ENCODE results near the gene ARHGDIG. TPM values are rescaled to one million over a fixed set of nuclear protein-coding genes. Genes with fewer than 3 reads are reported as not detected.
"Not testable (repeated sequence)": the region's sequence is repeated elsewhere in the genome, so short reads cannot be mapped to it uniquely, and the experiment has no call there.

The ARHGDIG gene
- polyA plus RNA-seq, 1 donor from 2014 or later = not detected

DNA sequence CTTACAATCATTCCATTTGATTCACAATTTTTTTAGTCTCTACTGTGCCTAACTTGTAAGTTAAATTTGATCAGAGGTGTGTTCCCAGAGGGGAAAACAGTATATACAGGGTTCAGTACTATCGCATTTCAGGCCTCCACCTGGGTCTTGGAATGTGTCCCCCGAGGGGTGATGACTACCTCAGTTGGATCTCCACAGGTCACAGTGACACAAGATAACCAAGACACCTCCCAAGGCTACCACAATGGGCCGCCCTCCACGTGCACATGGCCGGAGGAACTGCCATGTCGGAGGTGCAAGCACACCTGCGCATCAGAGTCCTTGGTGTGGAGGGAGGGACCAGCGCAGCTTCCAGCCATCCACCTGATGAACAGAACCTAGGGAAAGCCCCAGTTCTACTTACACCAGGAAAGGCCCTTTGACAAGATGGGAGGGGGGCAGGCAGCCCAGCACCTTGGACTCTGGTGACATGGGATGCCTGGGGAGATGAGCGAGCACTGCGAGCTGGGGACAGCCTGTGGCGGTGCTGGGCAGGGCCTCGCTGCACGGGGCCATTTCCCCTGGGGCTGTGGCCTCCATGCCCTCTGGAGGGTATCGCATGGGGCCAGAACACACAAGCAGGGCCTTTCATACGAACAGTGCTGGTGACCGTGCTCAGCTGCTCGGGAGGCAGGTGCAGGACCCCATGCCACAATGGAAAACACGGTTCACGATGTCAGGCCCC, 36.5 kb downstream of the ARHGDIG start:
- no peak overlapping the region for H3K27ac Mint-ChIP-seq
- peaks cover 8 to 18% (median 9%) of the 10 kb centered on the region in 3 donors for H3K4me1 Mint-ChIP-seq
- no peaks in the 10 kb centered on the region for H3K27me3 Mint-ChIP-seq
- H3K4me3 Mint-ChIP-seq = no peak overlapping the region
- H3K36me3 Mint-ChIP-seq = peaks cover 5% of the 10 kb centered on the region
- H3K9me3 Mint-ChIP-seq = no peaks in the 10 kb centered on the region

DNA sequence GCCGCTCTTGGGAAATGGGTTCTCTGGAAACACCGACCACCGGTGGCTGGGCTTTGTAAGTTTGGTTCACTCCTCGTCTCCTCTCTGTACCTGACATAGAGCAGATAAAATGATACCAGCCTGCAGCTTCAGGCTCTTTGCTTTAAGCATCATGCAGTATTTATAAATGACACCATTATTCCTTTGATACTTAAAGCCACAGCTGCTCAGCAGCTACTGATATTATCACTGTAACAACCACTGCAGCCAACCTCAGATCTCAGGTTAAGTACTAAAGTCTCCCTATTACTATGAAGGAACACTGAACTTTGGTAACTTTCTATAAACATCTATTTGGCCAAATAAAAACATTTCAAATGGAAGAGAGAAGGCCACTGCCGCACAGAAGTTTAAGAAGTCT, 37.2 kb downstream of the ARHGDIG start:
- peak overlapping the region in 1 of 3 donors; percentile 35 for H3K27ac Mint-ChIP-seq
- H3K9me3 Mint-ChIP-seq = no peaks in the 10 kb centered on the region
- H3K36me3 Mint-ChIP-seq = peaks cover 5% of the 10 kb centered on the region
- H3K27me3 Mint-ChIP-seq = no peaks in the 10 kb centered on the region
- peaks cover 8 to 18% (median 9%) of the 10 kb centered on the region in 3 donors for H3K4me1 Mint-ChIP-seq
- no peak overlapping the region for H3K4me3 Mint-ChIP-seq

DNA sequence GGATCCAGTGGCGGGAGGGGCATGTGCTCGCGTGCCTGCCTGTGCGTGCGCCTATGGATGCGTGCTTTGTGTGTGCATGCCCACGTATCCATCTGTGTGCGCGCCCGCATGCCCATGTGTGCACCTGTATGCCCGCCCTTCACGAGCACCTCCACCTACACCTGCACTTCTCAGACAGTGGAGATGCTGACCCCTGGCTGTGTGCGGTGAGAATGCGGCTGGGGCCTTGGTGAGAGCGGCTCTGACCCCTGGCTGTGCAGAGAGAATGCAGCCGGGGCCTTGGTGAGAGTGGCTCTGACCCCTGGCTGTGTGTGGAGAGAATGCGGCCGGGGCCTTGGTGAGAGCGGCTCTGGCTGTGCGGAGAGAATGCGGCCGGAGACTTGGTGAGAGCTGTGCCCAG, 38.2 kb downstream of the ARHGDIG start:
- Mint-ChIP-seq H3K27ac (no peak overlapping the region), H3K4me3 (no peak overlapping the region), H3K4me1 (peaks cover 10 to 19% (median 12%) of the 10 kb centered on the region in 3 donors)

DNA sequence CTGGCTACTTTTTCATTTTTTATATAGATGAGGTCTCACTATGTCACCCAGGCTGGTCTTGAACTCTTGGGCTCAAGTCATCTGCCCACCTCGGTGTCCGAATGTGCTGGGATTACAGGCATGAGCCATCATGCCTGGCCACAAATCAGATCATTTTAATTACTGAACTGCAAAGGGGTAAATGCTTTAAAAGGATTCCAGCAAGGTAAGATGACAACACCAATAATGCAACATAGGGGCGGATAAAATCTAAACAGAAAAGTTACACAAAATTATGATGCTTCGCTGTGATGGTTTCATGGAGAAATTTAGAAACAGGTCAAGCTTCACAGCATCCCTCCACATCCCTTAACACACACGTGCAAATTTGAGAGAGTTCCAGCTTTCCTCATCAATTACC, 39.8 kb downstream of the ARHGDIG start:
- H3K27ac Mint-ChIP-seq = peak overlapping the region in 1 of 3 donors; percentile 66
- peak overlapping the region in 2 of 4 donors; percentile 61 for H3K4me3 Mint-ChIP-seq
- peaks cover 5% of the 10 kb centered on the region for H3K36me3 Mint-ChIP-seq
- no peaks in the 10 kb centered on the region for H3K27me3 Mint-ChIP-seq
- peaks cover 18 to 24% (median 24%) of the 10 kb centered on the region in 3 donors for H3K4me1 Mint-ChIP-seq
- no peaks in the 10 kb centered on the region for H3K9me3 Mint-ChIP-seq

More for the DNA sequence above, 38.2 kb downstream of the ARHGDIG start:
- no peaks in the 10 kb centered on the region for H3K9me3 Mint-ChIP-seq
- H3K27me3 Mint-ChIP-seq = no peaks in the 10 kb centered on the region
- peaks cover 5% of the 10 kb centered on the region for H3K36me3 Mint-ChIP-seq

DNA sequence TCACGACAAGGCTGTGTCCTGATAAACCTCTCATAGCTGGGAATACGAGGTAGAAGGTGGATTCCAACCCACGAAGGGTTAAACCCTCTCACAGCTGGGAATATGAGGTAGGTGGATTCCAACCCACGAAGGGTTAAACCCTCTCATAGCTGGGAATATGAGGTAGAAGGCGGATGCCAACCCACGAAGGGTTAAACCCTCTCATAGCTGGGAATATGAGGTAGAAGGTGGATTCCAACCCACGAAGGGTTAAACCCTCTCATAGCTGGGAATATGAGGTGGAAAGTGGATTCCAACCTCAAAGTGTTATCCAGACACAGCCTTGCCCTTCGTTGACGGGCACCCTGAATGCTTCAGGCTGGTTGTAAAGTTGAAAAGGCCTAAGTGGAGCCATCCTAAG, 41.1 kb downstream of the ARHGDIG start:
- peaks cover 23 to 30% (median 29%) of the 10 kb centered on the region in 3 donors for H3K4me1 Mint-ChIP-seq
- no peaks in the 10 kb centered on the region for H3K27me3 Mint-ChIP-seq
- peak overlapping the region in 1 of 3 donors; percentile 20 for H3K27ac Mint-ChIP-seq
- no peaks in the 10 kb centered on the region for H3K9me3 Mint-ChIP-seq
- no peak overlapping the region for H3K4me3 Mint-ChIP-seq
- H3K36me3 Mint-ChIP-seq = peaks cover 5% of the 10 kb centered on the region

DNA sequence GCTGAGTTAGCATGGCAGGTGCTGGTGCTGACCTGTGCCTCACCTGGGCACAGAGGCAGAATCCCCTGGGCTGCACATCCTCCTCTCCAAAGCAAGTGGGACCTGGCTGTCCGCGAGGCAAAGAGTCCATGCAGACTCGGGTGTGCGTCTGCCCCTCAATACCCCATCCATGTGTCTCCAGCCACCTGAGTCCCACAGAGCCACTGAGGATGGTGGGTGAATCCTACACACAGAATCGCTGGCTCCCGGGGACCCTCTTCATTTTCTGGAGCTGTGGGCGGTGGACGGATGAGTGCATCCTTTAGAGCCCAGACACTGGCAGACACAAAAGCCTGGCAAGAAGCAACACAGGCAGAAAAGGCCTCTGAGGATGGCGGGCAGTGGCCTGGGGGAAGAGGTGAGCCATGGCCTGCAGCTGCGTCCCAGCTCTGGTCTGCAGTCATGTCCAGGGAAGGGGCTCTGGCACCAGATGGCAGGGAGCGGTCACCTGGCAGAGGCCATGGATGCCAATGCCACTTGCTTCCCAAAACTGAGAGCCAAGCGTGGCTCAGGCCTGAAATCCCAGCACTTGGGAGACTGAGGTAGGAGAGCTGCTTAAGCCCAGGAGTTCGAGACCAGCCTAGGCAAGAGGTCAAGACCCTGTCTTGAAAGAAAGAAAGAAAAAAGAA, 42.2 kb downstream of the ARHGDIG start:
- peak overlapping the region in 2 of 3 donors; percentile 76 to 95 for H3K27ac Mint-ChIP-seq
- H3K4me3 Mint-ChIP-seq = peak overlapping the region in 1 of 4 donors; percentile 41
- no peaks in the 10 kb centered on the region for H3K27me3 Mint-ChIP-seq
- peaks cover 5% of the 10 kb centered on the region for H3K36me3 Mint-ChIP-seq
- H3K4me1 Mint-ChIP-seq = peaks cover 26 to 35% (median 32%) of the 10 kb centered on the region in 3 donors
- H3K9me3 Mint-ChIP-seq = no peaks in the 10 kb centered on the region

DNA sequence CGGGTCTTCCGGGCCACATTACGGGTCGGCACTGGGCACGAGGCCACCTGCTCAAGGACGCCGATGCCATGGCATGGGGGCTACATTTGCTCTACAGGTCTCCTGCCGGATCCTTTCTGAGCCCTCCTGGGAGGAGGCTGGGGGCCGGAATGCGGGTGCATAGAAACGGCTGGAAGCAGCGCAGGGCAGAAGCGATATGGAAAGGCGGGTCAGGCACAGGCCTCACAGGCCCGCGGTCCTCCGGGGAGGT, 43.7 kb downstream of the ARHGDIG start:
- no peaks in the 10 kb centered on the region for H3K27me3 Mint-ChIP-seq
- peak overlapping the region in 3 of 4 donors; percentile 68 to 87 (median 82) for H3K4me3 Mint-ChIP-seq
- peaks cover 5% of the 10 kb centered on the region for H3K36me3 Mint-ChIP-seq
- peak overlapping the region; percentile 86 to 93 (median 89) for H3K27ac Mint-ChIP-seq
- H3K4me1 Mint-ChIP-seq = peaks cover 26 to 35% (median 27%) of the 10 kb centered on the region in 3 donors
- no peaks in the 10 kb centered on the region for H3K9me3 Mint-ChIP-seq

DNA sequence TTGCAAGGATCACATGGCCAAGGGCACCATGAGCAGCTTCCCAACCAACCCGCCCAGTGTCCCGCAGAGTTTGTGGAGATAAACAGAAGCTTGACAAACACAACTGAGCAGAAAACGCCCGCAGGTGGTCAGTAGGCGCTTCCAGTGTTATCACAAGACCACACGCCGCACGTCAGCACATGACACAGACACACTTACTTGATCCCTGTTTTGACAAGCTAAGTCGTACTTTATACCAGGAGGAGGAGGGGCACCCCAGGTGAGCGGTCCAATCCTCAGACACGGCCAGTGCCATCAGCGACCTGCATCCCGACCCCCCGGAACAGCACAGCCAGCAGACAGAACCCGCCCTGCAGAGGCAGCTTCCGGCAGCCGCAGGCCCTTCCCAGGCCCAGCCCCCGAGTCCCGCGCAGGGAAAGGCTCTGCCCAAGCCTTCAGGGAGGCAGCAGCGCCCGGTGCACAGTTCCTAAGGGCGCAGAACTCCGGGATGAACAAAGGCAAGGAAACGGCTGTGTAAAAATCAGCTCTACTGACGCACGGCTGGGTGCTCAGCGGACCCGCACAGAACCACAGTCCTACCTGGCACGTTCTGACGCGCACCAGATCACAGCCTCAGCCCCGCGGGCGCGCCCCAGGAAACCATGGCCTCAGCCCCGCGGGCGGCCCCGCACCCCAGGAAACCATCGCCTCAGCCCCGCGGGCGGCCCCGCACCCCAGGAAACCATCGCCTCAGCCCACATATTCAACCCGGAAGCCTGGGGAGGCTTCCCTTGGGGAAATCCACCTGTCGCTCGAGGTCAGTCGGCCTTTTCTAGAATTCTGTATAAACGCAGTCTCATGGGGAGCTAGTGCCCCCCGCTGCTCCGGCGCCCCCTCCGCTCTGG, 44.3 kb downstream of the ARHGDIG start:
- Mint-ChIP-seq H3K27ac (peak overlapping the region; percentile 86 to 93 (median 89)), H3K27me3 (no peaks in the 10 kb centered on the region), H3K4me3 (peak overlapping the region; percentile 62 to 92 (median 84)), H3K9me3 (no peaks in the 10 kb centered on the region), H3K36me3 (peaks cover 5% of the 10 kb centered on the region), H3K4me1 (peaks cover 27 to 33% (median 28%) of the 10 kb centered on the region in 3 donors)

DNA sequence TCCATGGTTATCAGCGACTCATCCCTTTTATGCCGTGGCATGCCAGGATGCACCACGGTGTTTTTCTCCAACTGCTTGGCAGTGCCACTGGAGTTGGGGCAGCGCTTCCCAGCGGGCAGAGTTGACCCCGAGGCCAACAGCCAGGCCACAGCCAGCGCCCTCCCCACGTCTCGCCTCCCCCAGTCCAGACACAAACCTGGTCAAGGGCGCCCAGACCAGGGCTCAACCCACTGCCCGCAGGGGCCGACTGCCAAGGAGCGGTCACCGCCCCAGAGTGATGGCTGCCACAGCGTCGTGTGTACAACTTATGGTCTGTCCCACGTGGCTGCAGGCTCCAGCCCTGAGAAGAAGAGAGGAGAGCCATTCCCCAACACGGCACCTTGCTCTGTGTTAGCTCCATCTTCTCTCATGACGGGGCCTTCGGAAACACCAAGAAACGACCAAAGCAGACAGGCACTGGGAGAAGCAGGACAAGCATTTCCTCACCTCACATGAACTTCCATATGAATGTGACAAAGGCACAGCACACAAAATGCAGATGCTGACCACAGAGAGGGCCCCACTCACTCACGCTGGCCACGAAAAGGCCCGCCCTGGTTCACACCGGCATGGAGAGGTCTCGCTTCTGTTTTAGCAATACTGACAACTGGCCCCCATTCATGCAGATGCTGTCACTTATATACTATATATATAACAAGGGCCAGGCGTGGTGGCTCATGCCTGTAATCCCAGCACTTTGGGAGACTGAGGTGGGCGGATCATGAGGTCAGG, 45.2 kb downstream of the ARHGDIG start:
- Mint-ChIP-seq H3K36me3 (peaks cover 2% of the 10 kb centered on the region), H3K27ac (peak overlapping the region; percentile 84 to 93 (median 89)), H3K9me3 (no peaks in the 10 kb centered on the region), H3K4me3 (peak overlapping the region; percentile 62 to 92 (median 84)), H3K4me1 (peaks cover 26 to 28% (median 26%) of the 10 kb centered on the region in 3 donors), H3K27me3 (no peaks in the 10 kb centered on the region)

DNA sequence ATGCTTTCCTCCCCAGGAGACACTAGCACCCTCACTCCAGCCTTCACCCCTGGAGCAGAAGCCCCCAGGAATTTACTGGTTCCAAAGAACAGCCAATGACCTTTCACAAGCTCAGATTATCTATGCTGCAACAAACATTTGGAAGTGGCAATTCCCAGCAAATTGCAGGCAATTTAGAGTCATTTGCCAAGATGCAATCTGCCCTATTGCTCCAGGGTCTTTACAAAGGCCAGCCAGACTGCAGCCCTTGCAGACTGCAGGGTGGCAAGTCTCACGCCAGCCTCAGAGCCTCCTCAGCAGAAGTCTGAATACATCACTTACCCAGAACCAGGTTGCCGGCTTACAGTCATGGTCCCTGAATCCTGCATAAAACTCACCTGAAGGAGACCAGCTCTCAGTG, 50.4 kb downstream of the ARHGDIG start:
- Mint-ChIP-seq H3K36me3 (peaks cover 2% of the 10 kb centered on the region), H3K4me3 (no peak overlapping the region), H3K27ac (peak overlapping the region in 1 of 3 donors; percentile 39), H3K27me3 (no peaks in the 10 kb centered on the region), H3K4me1 (peaks cover 6 to 25% (median 14%) of the 10 kb centered on the region in 3 donors), H3K9me3 (no peaks in the 10 kb centered on the region)

DNA sequence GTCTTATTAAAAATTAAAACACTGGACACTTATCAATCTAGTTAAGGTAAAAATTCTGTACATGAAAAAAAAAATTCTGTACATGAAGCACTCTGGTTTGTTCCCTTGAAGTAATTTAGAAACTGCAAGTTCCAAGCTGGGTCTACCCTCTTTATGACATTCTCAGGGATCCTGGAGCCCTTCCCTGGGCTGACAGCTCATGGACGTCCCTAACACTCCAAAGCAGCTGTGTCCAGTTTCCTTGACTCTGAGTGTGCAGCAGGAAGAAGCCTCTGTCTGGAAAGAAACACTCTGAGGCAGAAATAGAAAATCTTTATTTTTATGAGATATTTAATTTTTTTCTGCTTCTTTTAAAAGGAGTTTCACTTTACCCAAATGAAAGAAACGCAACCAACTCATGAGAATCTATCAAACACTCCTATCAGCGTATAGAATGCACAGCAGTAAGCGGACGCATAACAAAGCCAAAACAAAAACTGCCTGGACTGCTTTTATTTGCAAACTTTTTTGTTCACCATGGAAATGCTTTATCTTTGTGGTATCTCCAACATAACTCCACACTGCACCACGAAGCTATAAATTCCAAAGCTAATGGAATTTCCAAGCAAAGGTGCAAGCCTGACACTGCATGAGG, 50.9 kb downstream of the ARHGDIG start:
- H3K9me3 Mint-ChIP-seq, H3K27me3 Mint-ChIP-seq: not testable (repeated sequence)

More for the DNA sequence above, 50.9 kb downstream of the ARHGDIG start:
- H3K4me1 Mint-ChIP-seq = peaks cover 8 to 26% (median 17%) of the 10 kb centered on the region in 3 donors
- not testable (repeated sequence) for H3K27ac Mint-ChIP-seq, H3K4me3 Mint-ChIP-seq, H3K36me3 Mint-ChIP-seq

Measured in IgD-negative memory B cell (primary cell).